Stimulated activated CD8-positive, alpha-beta memory T cell treated with anti-CD3 and anti-CD28 coated beads, Interleukin-12 subunit alpha, Interleukin-12 subunit beta, amount 100 ng/mL, for 24 hours (primary cell): ENCODE measurements around the gene TTC9B.
"Not testable (repeated sequence)": the region's sequence is repeated elsewhere in the genome, so short reads cannot be mapped to it uniquely, and the experiment has no call there.

Experiments used
- DNase-seq: peaks from one replicate; pipeline ENCODE4 v3.0.0-alpha.2; 2020; ENCODE audit errors: extremely low read depth

Gene TTC9B

DNA sequence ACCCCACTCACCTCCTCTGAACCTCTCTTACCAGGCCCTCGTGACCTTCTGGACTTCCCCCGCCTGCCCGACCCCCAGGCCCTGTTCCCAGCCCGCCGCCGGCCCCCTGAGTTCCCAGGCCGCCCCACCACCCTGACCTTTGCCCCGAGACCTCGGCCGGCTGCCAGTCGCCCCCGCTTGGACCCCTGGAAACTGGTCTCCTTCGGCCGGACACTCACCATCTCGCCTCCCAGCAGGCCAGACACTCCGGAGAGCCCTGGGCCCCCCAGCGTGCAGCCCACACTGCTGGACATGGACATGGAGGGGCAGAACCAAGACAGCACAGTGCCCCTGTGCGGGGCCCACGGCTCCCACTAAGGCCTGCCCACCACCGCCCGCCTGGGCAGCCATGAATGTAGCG is 3.2 kb downstream of the TTC9B start:
- DNase-seq: no peak

GRCh38 chr19:40213882-40214570 is 4.2 kb downstream of the TTC9B start:
- no peak for DNase-seq

GRCh38 chr19:40213251-40213829 is 4.8 kb downstream of the TTC9B start:
- no peak for DNase-seq

- no peak for DNase-seq
Observed at GRCh38 chr19:40210889-40211288, 7.3 kb downstream of the TTC9B start.

GRCh38 chr19:40208602-40209001 is 9.6 kb downstream of the TTC9B start:
- DNase-seq: no peak

DNA sequence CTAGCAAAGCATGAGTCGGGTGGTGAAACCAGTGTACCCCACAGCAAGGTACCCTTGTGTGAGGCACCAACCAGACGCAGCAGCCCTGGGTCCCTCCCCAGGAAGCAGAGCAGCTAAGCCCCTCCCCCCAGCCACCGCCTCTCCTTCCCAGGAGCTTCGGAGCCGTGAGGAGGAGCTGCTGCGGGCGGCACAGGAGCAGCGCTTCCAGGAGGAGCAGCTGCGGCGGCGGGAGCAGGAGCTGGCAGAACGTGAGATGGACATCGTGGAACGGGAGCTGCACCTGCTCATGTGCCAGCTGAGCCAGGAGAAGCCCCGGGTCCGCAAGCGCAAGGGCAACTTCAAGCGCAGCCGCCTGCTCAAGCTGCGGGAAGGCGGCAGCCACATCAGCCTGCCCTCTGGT is 12.4 kb downstream of the TTC9B start:
- no peak for DNase-seq

DNA sequence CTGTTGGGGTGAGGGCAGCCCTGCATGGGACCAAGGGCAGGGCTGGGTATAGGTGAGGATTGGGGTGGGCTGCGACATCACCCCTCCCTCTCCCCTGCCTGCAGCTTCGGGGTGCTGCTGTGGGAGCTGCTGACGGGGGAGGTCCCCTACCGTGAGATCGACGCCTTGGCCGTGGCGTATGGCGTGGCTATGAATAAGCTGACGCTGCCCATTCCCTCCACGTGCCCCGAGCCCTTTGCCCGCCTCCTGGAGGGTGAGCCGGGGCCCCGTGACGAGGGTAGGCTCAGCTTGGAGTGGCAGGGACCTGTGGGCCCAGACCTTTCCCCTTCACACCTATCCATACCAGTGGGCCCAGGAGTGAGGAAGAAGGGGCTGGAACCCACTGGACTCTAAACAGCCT is 13.8 kb downstream of the TTC9B start:
- DNase-seq: no peak

DNA sequence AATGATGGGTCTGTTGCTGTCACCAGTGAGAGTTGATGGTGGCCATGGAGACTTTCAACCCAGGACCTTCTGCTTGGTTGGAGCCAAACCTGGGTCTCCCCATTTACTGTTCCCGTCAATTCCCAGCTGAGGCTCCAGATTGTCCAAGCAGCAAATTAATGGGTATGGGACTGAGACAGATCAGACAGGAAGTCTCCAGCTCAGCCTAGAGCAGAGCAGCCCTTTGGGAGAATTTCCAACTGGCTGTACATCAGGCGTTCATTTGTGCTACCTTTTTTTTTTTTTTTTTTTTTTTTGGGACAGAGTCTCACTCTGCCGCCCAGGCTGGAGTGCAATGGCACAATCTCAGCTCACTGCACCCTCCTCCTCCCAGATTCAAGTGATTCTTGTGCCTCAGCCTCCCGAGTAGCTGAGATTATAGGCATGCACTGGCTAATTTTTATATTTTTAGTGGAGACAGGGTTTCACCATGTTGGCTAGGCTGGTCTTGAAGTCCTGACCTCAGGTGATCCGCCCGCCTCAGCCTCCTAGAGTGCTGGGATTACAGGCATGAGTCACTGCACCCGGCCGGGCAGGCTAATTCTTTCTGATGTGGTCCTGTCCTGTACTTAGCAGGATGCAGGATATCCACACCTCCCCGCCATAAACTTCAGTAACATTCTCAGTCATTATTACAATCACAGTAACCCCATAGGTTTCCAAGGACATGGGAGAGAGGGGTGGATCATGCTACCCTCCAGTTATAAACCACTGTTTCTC is 17.7 kb downstream of the TTC9B start:
- no peak for DNase-seq

DNA sequence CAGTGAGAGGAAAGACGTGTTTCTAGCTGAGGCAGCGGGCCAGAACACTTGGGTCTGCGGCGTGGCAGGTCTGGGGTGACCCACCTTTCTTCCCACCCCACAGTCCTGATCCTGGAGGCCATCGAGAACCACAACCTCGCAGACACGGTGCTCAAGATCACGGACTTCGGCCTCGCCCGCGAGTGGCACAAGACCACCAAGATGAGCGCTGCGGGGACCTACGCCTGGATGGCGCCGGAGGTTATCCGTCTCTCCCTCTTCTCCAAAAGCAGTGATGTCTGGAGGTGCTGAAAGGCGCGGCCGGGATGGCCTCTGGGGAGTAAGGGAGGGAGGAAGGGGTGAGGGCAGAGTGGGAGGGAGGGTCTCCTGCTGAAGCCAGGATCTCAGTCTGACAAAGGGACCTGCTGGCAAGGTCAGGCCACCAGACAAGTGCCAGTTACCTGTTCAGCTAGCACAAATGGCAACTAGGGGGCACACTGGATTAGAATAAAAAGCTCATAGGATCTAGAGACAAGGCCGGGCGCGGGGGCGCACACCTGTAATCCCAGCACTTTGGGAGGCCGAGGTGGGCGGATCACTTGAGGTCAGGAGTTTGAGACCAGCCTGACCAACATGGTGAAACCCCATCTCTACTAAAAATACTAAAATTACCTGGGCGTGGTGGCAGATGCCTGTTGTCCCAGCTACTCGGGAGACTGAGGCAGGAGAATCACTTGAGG is 19.8 kb downstream of the TTC9B start:
- DNase-seq: no peak

GRCh38 chr19:40193587-40193849 is 24.7 kb downstream of the TTC9B start:
- DNase-seq: no peak

- no peak for DNase-seq
Observed at GRCh38 chr19:40192758-40193586, 25.2 kb downstream of the TTC9B start.

- DNase-seq: no peak
Observed at GRCh38 chr19:40191836-40192646, 26.1 kb downstream of the TTC9B start.

DNA sequence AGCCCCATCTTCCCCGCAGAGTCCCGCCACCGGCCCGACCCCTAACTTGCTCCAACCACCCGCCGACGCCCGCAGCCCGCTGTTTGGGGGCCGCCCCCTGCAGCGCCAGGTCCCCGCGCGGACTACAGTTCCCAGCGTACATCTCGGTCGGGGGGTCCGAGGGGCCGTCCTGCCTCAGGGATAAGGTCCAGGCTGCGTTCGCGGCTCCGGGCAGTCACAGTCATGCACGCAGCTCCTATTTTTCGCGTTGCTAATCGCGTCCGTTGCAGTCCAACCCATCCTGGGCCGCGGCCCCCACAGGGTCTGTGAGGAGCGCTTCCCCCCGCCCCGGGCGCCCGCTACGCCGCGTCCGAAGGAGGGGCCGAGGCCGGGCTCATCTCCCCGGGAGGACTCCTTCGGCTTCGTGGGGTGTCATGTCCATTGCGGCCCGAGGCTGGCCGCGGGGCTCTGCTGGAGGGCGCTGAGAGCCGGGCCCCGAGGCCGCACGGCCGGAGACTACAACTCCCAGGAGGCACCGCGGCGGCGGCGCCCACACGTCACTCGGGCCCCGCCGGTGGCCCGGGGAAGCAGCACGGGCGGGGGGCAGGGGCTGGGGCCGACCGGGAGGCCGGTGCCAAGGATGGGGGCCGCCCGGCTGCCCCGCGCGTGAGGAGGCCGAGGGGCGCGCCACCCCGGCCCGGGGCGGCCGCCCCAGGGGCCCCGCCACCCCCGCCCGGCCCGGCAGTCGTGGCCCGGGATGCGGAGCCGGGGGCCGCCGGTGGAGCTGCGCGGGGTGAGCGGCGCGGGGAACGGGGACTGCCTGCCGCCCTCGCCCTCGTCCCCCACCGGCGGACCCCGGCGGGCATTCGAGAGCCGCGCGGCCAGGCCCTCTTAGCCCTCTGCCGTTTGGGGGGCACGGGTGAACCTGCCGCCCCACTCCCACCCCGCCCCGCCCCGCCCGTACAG is 27.0 kb downstream of the TTC9B start, which contains the start of gene MAP3K10:
Gene MAP3K10 (plus strand): TSS at position 536 of the 945 bp plus-strand sequence. CDS start 606 bp downstream, outside the sequence.
- peak; percentile 63 for DNase-seq

GRCh38 chr19:40184273-40184672 is 33.9 kb downstream of the TTC9B start:
- no peak for DNase-seq

DNA sequence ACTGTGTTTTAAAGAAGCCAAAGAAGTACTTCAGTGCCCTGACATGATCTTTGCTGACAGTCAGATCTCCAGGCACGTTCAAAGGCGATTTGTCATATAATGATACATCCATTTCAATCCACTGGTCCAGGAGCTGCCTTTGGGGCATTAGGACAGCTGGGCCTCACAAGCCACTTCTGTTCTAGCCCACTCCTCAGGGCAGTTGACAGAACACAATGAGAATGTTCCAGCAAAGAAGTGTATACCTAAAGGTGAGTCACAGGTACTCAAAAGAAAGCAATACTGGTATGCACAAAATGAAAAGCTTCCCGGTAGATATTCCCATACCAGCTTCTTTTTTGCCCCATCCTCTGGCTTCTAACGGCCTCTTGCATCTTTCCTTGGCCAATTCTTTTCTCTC is 39.4 kb downstream of the TTC9B start:
- DNase-seq: no peak

DNA sequence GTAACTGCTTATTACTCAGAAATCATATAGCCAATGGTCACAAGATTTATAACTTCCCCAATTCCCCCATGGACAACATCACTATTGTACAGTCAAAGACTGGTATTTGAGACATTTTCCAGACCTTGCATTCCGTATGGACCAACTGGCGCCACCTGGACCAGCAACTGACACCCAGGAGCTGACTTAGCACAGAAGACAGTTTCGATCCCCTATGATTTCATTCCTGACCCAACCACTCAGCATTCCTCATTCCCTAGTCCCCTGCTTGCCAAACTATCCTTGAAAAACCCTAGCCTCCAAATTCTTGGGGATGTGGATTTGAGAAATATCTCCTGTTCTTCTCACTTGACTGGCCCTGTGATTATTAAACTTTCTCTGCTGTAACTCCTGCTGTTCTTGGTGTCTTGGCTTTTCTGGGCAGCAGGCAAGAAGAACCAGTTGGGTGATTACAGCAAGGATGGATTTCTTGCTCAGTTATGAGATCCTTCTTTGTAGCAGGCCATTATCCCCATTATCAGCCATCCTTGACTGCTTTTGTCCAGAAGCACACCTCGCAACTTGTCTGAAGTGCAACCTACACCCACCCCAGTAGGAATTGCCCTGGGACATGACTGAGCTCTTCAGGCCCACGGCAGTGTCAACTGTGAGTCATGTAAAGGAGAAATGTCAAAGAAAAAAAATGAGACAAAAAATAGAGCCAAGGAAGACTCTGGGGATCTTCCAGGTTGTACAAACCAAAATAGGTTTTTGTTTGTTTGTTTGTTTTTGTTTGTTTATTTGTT is 40.7 kb downstream of the TTC9B start:
- DNase-seq: no peak

- no peak for DNase-seq
Observed at GRCh38 chr19:40175820-40176219, 42.4 kb downstream of the TTC9B start.

GRCh38 chr19:40174092-40174491 is 44.1 kb downstream of the TTC9B start:
- no peak for DNase-seq

- not testable (repeated sequence) for DNase-seq
Observed at GRCh38 chr19:40171293-40171692, 46.9 kb downstream of the TTC9B start.
